PC-3 (cell line): ENCODE measurements around the gene ADTRP.

Source experiments
- EZH2 ChIP-seq: fragments of 300-600 bp; sonication (generic); IDR thresholded peaks from one replicate; pipeline ENCODE4 v1.6.1; 2017; ENCODE audit warnings: antibody characterized with exemption, mild to moderate bottlenecking, low read length; ENCODE audit not compliant: unreplicated experiment
- EZH2phosphoT487 ChIP-seq: fragments of 300-600 bp; sonication (generic); IDR thresholded peaks from 2 replicates; pipeline ENCODE4 v1.6.1; 2018; ENCODE audit warnings: mild to moderate bottlenecking, antibody characterized with exemption, low read length, borderline replicate concordance
- TF ChIP-seq, protein P1 (sequence below): fragments of 300-600 bp; sonication (generic); conservative IDR thresholded peaks from 2 replicates; pipeline ENCODE4 v1.5.1; 2017; ENCODE audit warnings: antibody characterized with exemption, low read depth, mild to moderate bottlenecking, low read length

DNA sequence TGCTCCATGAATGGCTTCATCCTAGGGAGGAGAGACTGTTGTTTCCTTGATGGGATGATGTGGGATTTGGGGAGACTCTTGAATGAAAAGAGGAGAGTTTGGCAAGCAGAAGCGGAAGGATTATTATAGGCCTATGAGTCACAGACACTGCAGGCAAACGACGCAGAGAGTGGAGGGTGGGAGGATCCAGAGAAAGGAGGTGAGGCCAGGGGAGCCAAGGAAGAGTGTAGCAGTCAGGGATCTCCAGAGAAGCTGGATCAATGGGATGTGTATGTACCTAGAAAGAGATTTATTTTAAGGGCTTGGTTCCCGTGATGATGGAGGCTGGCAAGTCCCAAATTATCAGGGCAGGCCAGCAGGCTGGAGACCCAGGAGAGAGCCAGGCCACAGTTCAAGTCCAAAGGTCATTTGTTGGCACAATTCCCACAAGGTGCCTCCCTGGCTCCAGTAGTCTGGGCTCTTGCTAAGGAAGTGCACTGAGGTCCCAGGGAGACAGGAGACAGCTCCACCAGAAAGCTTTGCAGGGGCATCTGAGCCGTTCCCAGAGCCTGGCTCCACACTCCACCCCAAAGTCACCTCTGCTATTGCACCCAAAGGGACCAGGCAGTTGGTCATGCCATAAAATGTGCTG is 76.0 kb downstream of the ADTRP start:
- TF ChIP-seq, protein P1, sequence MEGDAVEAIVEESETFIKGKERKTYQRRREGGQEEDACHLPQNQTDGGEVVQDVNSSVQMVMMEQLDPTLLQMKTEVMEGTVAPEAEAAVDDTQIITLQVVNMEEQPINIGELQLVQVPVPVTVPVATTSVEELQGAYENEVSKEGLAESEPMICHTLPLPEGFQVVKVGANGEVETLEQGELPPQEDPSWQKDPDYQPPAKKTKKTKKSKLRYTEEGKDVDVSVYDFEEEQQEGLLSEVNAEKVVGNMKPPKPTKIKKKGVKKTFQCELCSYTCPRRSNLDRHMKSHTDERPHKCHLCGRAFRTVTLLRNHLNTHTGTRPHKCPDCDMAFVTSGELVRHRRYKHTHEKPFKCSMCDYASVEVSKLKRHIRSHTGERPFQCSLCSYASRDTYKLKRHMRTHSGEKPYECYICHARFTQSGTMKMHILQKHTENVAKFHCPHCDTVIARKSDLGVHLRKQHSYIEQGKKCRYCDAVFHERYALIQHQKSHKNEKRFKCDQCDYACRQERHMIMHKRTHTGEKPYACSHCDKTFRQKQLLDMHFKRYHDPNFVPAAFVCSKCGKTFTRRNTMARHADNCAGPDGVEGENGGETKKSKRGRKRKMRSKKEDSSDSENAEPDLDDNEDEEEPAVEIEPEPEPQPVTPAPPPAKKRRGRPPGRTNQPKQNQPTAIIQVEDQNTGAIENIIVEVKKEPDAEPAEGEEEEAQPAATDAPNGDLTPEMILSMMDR: no peak
- TF ChIP-seq EZH2phosphoT487 (no peak), EZH2 (no peak)
